SH-SY5Y (cell line): ENCODE results near the gene ZNF774.

Experiments
- GATA2 ChIP-seq: IDR thresholded peaks from 2 replicates; pipeline ENCODE4 v1.6.1; 2011; ENCODE audit warnings: mild to moderate bottlenecking, low read depth, low read length
- GATA3 ChIP-seq: IDR thresholded peaks from 2 replicates; pipeline ENCODE4 v1.6.1; 2011; ENCODE audit warnings: low read depth, mild to moderate bottlenecking, low read length, moderate library complexity

ZNF774 gene

DNA sequence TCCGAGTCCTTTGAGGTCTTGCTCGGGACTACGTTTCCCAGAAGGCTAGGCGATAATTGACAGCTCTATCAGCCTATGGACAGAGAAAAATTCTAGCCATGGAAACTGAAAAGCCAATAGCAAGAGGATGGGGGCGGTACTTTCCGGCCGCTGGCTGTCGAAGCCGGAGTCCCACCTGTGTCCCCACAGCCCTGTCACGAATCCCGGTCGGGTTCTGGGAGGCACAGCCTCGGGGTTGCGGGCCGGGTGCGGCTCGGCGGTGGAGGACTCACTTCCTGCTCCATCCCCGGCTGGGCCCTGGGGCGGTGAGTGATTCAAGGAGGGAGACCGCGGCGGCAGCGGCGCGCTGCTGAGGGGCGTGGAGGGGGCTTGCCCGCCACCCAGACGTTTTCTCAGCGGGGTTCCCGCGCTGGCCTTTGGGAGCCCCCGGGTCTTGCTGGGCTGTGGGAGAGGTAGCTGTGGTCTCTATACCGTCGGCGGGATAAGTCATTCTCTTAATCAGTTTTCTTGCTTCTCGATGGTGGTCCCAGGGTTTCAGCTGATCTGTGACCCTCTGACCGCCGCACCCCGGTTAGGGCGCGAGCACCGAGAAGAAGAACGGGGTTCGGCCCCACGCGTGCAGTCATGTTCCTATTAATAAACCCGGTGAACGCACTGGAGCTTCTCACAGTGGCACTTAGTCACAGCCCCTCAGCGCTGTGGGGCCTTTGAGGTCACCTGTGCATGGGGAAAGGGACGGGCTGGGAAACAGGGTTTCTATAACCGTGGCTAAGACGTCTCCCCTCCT is at the start of gene ZNF774:
Gene ZNF774 (plus strand): TSS at position 178 of the 787 bp plus-strand sequence. CDS start 2,377 bp downstream, outside the sequence.
- no peak for TF ChIP-seq GATA3
- TF ChIP-seq GATA2: no peak

DNA sequence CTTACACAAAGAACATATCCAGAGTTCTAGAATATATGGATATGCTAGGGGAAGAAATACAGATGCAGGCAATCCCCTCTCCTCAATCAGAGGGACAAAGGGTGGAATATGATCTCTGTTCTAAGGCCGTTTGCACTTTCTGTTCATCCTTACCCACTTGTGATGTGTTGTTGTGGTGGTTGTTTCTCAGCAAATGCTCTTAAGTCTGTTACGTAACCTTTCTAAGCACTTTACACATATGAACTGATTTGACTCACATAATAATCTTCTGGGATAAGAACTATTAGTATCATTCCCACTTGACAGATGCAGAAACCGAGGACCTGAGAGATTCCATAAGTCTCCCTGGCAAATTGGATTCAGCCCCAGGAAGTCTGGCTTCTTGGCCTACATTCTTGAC is 46.2 kb upstream of the ZNF774 start:
- TF ChIP-seq GATA2 (no peak), GATA3 (no peak)

DNA sequence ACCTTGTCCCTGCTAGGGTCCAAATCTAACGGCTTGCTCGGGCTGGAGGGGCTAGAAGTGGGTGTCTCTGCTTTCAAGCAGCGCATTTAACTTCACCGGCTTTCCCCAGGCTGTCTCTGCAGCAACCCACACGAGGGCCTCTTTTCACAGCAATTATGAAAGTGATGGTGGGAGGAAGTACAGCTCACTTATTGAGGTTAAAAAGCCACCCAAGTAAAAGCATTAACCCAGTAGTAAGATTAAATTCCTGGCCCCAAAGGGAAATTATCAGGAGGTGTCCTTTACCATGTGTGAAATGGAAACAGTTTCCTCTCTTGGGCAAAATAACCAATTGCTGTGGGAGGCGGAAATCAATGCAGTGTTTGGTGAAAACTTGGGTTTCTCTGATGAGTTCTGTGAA is 45.5 kb upstream of the ZNF774 start:
- no peak for TF ChIP-seq GATA2
- TF ChIP-seq GATA3: no peak

- TF ChIP-seq GATA3 (no peak), GATA2 (no peak)
Measured at GRCh38 chr15:90307661-90308060, 44.4 kb upstream of the ZNF774 start.

GRCh38 chr15:90309020-90309419 is 43.1 kb upstream of the ZNF774 start:
- TF ChIP-seq GATA3: no peak
- TF ChIP-seq GATA2: no peak

GRCh38 chr15:90315278-90315982 is 36.7 kb upstream of the ZNF774 start:
- TF ChIP-seq GATA2 (no peak), GATA3 (no peak)

DNA sequence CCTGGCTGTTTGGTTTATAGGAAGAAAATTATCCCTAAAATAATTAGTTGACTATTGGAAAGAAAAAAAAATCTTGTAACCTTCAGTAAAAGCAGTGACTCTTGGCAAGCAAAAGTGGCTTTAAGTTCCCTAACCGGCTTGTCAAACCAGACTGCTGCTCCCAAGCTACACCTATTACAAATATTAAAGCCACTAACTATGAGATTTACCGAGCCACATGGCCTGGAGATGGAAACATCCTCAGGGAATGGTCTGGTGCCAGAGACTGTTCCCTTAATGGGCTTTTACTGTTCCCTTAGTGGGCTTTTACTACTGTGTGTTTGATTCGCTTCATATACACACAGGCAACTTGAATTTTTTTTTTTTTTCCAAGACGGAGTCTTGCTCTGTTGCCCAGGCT is 35.9 kb upstream of the ZNF774 start:
- no peak for TF ChIP-seq GATA3
- TF ChIP-seq GATA2: no peak

GRCh38 chr15:90318591-90318990 is 33.5 kb upstream of the ZNF774 start:
- TF ChIP-seq GATA3: no peak
- TF ChIP-seq GATA2: no peak

- no peak for TF ChIP-seq GATA2
Measured at GRCh38 chr15:90320062-90320884, 31.8 kb upstream of the ZNF774 start.

DNA sequence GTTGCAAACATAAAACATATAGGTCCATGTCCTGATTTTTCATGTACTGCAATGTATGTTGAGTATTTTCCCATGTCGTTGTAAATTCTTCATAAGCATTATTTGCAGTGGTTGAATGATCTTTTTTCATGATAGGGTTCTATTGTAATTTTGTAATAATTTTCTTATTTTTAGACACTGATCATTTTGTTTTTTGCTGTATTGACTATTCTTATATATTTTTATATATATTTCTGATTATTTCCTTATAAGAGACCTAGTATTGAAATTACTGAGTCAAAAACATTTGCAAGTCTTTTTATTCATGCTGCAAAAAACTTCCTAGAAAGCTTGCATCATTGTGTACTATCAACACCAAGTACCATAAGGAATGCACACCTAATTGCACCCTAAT is 31.2 kb upstream of the ZNF774 start:
- TF ChIP-seq GATA2 (no peak), GATA3 (no peak)

DNA sequence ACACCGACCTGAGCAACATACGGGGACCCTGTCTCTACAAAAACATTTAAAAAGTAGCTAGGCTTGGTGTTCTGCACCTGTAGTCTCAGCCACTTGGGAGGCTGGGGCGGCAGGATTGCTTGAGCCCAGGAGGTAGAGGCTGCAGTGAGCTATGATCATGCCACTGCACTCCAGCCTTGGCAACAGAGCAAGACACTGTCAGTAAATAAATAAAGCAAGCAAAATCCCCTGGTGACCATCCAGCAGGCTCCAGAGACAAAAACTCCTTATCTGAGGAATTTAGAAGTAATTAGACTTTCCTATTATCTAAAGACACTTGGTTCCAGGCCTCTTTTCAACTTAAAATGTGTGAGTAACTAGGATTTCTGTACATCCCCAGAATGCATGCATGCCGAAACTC is 29.5 kb upstream of the ZNF774 start:
- TF ChIP-seq GATA2: no peak
- no peak for TF ChIP-seq GATA3

DNA sequence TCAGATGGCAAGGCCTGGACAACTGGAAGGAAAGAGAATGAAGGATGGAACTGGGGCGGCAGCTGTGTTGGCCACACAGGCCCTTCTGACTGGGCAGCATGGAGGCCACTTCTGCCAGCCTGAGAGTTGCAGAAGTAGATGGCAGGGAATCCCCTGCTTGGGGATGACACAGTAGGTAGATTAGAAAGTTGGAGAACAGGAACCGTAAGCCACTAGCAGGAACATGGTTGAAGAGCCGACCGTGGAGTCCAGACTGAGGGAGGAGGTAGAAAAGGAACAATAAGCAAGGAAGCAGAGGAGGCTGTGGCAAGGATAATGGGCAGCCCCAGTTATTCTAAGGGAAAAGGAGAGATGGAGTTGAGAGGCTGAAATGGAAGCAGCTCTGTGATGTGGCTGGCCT is 26.4 kb upstream of the ZNF774 start:
- TF ChIP-seq GATA2: no peak
- TF ChIP-seq GATA3: no peak

DNA sequence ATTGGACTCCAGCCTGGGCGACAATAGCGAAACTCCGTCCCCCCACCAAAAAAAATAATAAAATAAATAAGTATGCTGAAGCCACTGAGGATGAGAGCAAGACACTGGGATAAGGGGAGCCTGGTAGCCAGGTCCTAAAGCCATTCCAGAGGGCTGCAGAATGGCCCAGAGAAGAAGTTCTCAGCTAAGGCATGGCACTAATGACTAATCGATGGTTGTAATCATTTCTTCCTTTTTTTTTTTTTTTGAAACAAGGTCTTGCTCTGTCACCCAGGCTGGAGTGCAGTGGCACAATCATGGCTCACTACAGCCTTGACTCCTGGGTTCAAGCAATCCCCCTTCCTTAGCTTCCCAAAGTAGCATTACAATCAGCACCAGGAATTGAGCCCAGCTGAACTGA is 25.6 kb upstream of the ZNF774 start:
- TF ChIP-seq GATA2 (no peak), GATA3 (no peak)

GRCh38 chr15:90327311-90327710 is 24.8 kb upstream of the ZNF774 start:
- TF ChIP-seq GATA3 (no peak), GATA2 (no peak)

DNA sequence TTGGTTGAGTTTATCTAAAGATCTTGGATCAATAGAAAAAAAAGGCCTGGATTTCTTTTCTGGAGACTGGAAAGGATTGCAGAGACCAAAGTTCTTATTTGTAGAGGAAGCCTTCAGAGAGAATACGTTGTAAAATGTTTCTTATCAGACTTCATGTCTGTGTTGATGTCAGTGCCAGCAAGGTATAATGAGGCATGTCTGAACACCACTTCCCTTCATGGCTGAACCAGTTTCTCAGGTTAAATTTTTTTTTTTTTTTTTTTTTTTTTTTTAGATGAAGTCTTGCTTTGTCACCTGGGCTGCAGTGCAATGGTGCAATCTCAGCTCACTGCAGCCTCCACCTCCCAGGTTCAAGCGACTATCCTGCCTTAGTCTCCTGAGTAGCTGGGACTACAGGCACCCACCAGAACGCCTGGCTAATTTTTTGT is 17.8 kb upstream of the ZNF774 start:
- no peak for TF ChIP-seq GATA3
- no peak for TF ChIP-seq GATA2
